Aorta (tissue), 5 donors: ENCODE results near the gene NUDT19. TPM values are rescaled to one million over a fixed set of nuclear protein-coding genes. Genes with fewer than 3 reads are reported as not detected.

Experiments used
- ATAC-seq: fragments of 200-7000 bp; cut with Tn5 transposase; one replicate; pipeline ENCODE4 v1.9.1; 2022; ENCODE audit warnings: moderate library complexity; ENCODE audit not compliant: low FRiP score
- DNase-seq, 2 donors: peaks; one replicate each; pipeline ENCODE4 v3.0.0-alpha.2; 2020
- H3K27ac ChIP-seq, 2 donors: one replicate each; pipeline ENCODE4 v1.5.1; 2013; ENCODE audit warnings: low read length in 2 of 2, mild to moderate bottlenecking in 2 of 2, moderate library complexity in 2 of 2, control low read depth in 1 of 2, inconsistent platforms in 1 of 2, low read depth in 1 of 2
- H3K27me3 ChIP-seq, 2 donors: one replicate each; pipeline ENCODE4 v1.6.1; 2013; ENCODE audit warnings: control low read depth in 1 of 2, low read length in 1 of 2, mild to moderate bottlenecking in 1 of 2, moderate library complexity in 1 of 2; ENCODE audit not compliant: insufficient read depth in 2 of 2, control insufficient read depth in 1 of 2
- H3K36me3 ChIP-seq, 2 donors: one replicate each; pipeline ENCODE4 v1.6.1; 2013; ENCODE audit warnings: control low read depth in 1 of 2, low read length in 1 of 2, mild to moderate bottlenecking in 1 of 2; ENCODE audit not compliant: insufficient read depth in 2 of 2, control insufficient read depth in 1 of 2
- H3K4me1 ChIP-seq, 2 donors: one replicate each; pipeline ENCODE4 v1.6.1; 2013; ENCODE audit warnings: low read length in 2 of 2, control low read depth in 1 of 2, mild to moderate bottlenecking in 1 of 2, moderate library complexity in 1 of 2; ENCODE audit not compliant: insufficient read depth in 2 of 2, control insufficient read depth in 1 of 2
- H3K4me3 ChIP-seq, 2 donors: one replicate each; pipeline ENCODE4 v1.5.1; 2013; ENCODE audit warnings: low read length in 2 of 2, control low read depth in 1 of 2, mild to moderate bottlenecking in 1 of 2
- H3K9me3 ChIP-seq: one replicate; pipeline ENCODE4 v1.6.1; 2013; ENCODE audit warnings: mild to moderate bottlenecking, low read length; ENCODE audit not compliant: control insufficient read depth
- WGBS, 2 donors: extraction: QIAGEN DNeasy Blood & Tissue Kit; methylation state at CpG; one replicate each; pipeline ENCODE4 v1.1.7; 2013; 5-methylcytosine and 5-hydroxymethylcytosine counted together
- intact Hi-C, 2 donors: fragments of 100-400 bp; cut with DNase I; formaldehyde crosslinking; loops; one replicate each; pipeline versions ENCODE4 v1.14.2 to v1.15.0; 2022
- polyA plus RNA-seq, 2 donors: library from polyadenylated mRNA; stranded (reverse); fragments of 200-250 nt; gene quantifications; one replicate each; pipeline ENCODE4 v1.2.3, GENCODE V29; 2013
- total RNA-seq, 2 donors: library from RNA; stranded (reverse); fragmentation: NEBNext Ultra II Directional; extraction: Animal tissue kit (Norgen Biotek cat#: 25700); gene quantifications; one replicate each; pipeline ENCODE4 v1.2.1, GENCODE V29; 2021
- donor health status: healthy with polysubstance abuse.
- donor health status: Bipolar disorder and iron deficiency.
- donor health status: DM: no; HTN: no; CAD: no.
- donor health status: DM: no; HTN: no; CAD: no.
- donor health status: DM: yes; HTN: yes; CAD: no.

The NUDT19 gene
- total and polyA plus RNA-seq, 4 donors: 3.5 to 6.6 (median 5.0) TPM

GRCh38 chr19:32671883-32672593 is 19.6 kb upstream of the NUDT19 start:
- ATAC-seq (no peak), DNase-seq (no peak)
- Histone ChIP-seq H3K4me3 (no peak overlapping the region), H3K9me3 (no peaks in the 10 kb centered on the region), H3K4me1 (no peaks in the 10 kb centered on the region), H3K27ac (no peak overlapping the region), H3K36me3 (no peaks in the 10 kb centered on the region), H3K27me3 (no peaks in the 10 kb centered on the region)
- WGBS, 2 donors: 85 to 86% methylated on average over 14 of the region's 14 CpGs
- intact Hi-C loops: loop anchor here in 1 of 2 donors (10.0 kb wide), 2 partner anchors 303 to 327 kb away; partner anchors contain the start of genes CEP89, FAAP24 and ZNF507

- ATAC-seq: no peak
- no peak overlapping the region for H3K4me3 ChIP-seq
- intact Hi-C loops: loop anchor here in 1 of 2 donors (10.0 kb wide), 2 partner anchors 302 to 328 kb away; partner anchors contain the start of genes CEP89, FAAP24 and ZNF507
- H3K27me3 ChIP-seq: no peaks in the 10 kb centered on the region
- H3K4me1 ChIP-seq: no peaks in the 10 kb centered on the region
- no peaks in the 10 kb centered on the region for H3K9me3 ChIP-seq
- no peaks in the 10 kb centered on the region for H3K36me3 ChIP-seq
- 89 to 92% methylated on average over 3 of the region's 3 CpGs for WGBS, 2 donors
- no peak overlapping the region for H3K27ac ChIP-seq
- no peak for DNase-seq
Measured at GRCh38 chr19:32672841-32673240, 18.8 kb upstream of the NUDT19 start.

GRCh38 chr19:32673573-32673972 is 18.0 kb upstream of the NUDT19 start:
- intact Hi-C loops: loop anchor here in 1 of 2 donors (10.0 kb wide), 2 partner anchors 301 to 329 kb away; partner anchors contain the start of genes CEP89, FAAP24 and ZNF507
- ATAC-seq: no peak
- Histone ChIP-seq H3K27ac (no peak overlapping the region), H3K36me3 (no peaks in the 10 kb centered on the region), H3K4me1 (no peaks in the 10 kb centered on the region), H3K9me3 (no peaks in the 10 kb centered on the region), H3K4me3 (no peak overlapping the region), H3K27me3 (no peaks in the 10 kb centered on the region)
- 90% methylated on average over 10 of the region's 10 CpGs for WGBS, 2 donors
- no peak for DNase-seq

- Histone ChIP-seq H3K27me3 (no peaks in the 10 kb centered on the region), H3K4me3 (peak overlapping the region; percentile 66 to 68), H3K36me3 (no peaks in the 10 kb centered on the region), H3K27ac (no peak overlapping the region), H3K9me3 (no peaks in the 10 kb centered on the region), H3K4me1 (no peaks in the 10 kb centered on the region)
- intact Hi-C loops: loop anchor here in 1 of 2 donors (2.0 to 10.0 kb wide), 3 partner anchors 16 to 330 kb away; partner anchors contain the start of genes CEP89, FAAP24, NUDT19 and ZNF507
- WGBS, 2 donors: 1% methylated on average over 58 to 67 of the region's 67 CpGs
- ATAC-seq (no peak), DNase-seq (no peak)
Measured at GRCh38 chr19:32674153-32674930, 17.3 kb upstream of the NUDT19 start.

GRCh38 chr19:32674931-32675719 is 16.5 kb upstream of the NUDT19 start, which contains the start of gene ANKRD27:
Gene ANKRD27 (minus strand): TSS chr19:32675180. CDS start chr19:32659015, 16,165 bp downstream.
- peak; percentile 99 for DNase-seq
- Histone ChIP-seq H3K4me1 (no peaks in the 10 kb centered on the region), H3K27ac (peak within 1 kb of the TSS in 1 of 2 donors; percentile 49), H3K27me3 (no peaks in the 10 kb centered on the region), H3K4me3 (peak within 1 kb of the TSS; percentile 66 to 68), H3K9me3 (no peaks in the 10 kb centered on the region), H3K36me3 (no peaks in the 10 kb centered on the region)
- ATAC-seq: peak; percentile 99
- WGBS, 2 donors: 1% methylated on average over 60 to 75 of the region's 75 CpGs
- intact Hi-C loops: loop anchor here in 1 of 2 donors (2.0 to 10.0 kb wide), 3 partner anchors 16 to 330 kb away; partner anchors contain the start of genes CEP89, FAAP24, NUDT19 and ZNF507

- H3K27me3 ChIP-seq: no peaks in the 10 kb centered on the region
- peak within 1 kb of the TSS; percentile 66 to 68 for H3K4me3 ChIP-seq
- H3K9me3 ChIP-seq: no peaks in the 10 kb centered on the region
- ATAC-seq: peak; percentile 91
- no peaks in the 10 kb centered on the region for H3K36me3 ChIP-seq
- 3 to 4% methylated on average over 42 to 53 of the region's 53 CpGs for WGBS, 2 donors
- peak within 1 kb of the TSS in 1 of 2 donors; percentile 49 for H3K27ac ChIP-seq
- peak; percentile 91 to 93 for DNase-seq
- no peaks in the 10 kb centered on the region for H3K4me1 ChIP-seq
- intact Hi-C loops: loop anchor here in 1 of 2 donors (2.0 to 10.0 kb wide), 3 partner anchors 15 to 331 kb away; partner anchors contain the start of genes CEP89, FAAP24, NUDT19 and ZNF507
Measured at GRCh38 chr19:32675720-32676185, 15.9 kb upstream of the NUDT19 start, which contains the start of gene RGS9BP. Gene RGS9BP (plus strand): TSS chr19:32675848. CDS start chr19:32676264, 416 bp downstream.

GRCh38 chr19:32676186-32676894 is 15.3 kb upstream of the NUDT19 start:
- DNase-seq: peak in 1 of 2 donors; percentile 46
- intact Hi-C loops: loop anchor here in 1 of 2 donors (10.0 kb wide), 2 partner anchors 298 to 332 kb away; partner anchors contain the start of genes CEP89, FAAP24 and ZNF507
- 2 to 3% methylated on average over 75 to 93 of the region's 93 CpGs for WGBS, 2 donors
- no peak overlapping the region for H3K27ac ChIP-seq
- H3K36me3 ChIP-seq: no peaks in the 10 kb centered on the region
- no peak for ATAC-seq
- no peaks in the 10 kb centered on the region for H3K9me3 ChIP-seq
- H3K4me1 ChIP-seq: no peaks in the 10 kb centered on the region
- H3K27me3 ChIP-seq: no peaks in the 10 kb centered on the region
- no peak overlapping the region for H3K4me3 ChIP-seq
